ENCODE results near the gene UNC79.

GRCh38 chr14:93751946-93752655 is 321.4 kb downstream of the UNC79 start:
- no peak for TF ChIP-seq EP300 (IDR thresholded peaks at IDR 0.05)
- no peak for TF ChIP-seq POLR2A (IDR thresholded peaks at IDR 0.05)
